Stimulated activated CD4-positive, alpha-beta T cell treated with anti-CD3 and anti-CD28 coated beads, Interleukin-4, amount 100 ng/mL, for 48 hours (primary cell): ENCODE results near the gene INHBE.
A peak's percentile ranks its signal among the peaks of the same experiment; 100 is the strongest.
"Not testable (repeated sequence)": the region's sequence is repeated elsewhere in the genome, so short reads cannot be mapped to it uniquely, and the experiment has no call there.

Source experiments
- DNase-seq, 2 donors: peaks; one replicate each; pipeline ENCODE4 v3.0.0-alpha.2; 2020; ENCODE audit warnings: low read depth in 2 of 2

INHBE gene

DNA sequence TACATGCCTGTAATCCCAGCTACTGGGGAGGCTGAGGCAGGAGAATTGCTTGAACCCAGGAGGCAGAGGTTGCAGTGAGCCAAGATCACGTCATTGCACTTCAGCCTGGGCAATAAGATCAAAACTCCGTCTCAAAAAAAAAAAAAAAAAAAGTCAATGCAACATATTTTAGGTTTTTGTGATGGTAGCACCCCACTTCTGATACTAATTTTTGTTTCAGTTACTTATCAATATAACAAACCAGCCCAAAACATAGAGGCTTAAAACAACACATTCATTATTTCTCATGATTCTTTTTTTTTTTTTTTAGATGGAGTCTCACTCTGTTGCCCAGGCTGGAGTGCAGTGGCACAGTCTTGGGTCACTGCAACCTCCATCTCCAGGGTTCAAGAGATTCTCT, 13.7 kb upstream of the INHBE start:
- DNase-seq, result not testable (repeated sequence)

DNA sequence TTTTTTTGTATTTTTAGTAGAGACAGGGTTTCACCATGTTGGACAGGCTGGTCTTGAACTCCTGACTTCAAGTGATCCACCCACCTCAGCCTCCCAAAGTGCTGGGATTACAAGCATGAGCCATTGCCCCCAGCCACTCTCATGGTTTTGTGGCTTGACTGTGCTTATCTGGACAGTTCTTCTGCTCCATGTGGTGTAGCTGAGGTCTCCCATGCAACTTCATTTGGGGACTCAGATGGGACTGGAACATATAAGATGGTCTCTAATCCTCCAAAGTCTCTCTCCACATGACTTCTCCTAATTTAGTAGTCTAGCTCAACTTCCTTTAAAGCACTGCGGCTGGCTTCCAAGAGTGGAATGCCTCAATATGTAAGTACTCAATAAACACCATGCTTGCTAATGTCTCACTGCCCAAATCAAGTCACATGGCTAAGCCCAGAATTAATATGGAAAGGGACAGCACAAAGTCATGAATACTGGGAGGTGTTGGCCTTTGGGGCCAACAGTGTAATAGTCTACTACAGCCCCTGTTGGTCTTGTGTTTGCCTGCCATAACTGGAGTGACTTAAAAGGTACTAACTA, 13.2 kb upstream of the INHBE start:
- DNase-seq, result no peak

DNA sequence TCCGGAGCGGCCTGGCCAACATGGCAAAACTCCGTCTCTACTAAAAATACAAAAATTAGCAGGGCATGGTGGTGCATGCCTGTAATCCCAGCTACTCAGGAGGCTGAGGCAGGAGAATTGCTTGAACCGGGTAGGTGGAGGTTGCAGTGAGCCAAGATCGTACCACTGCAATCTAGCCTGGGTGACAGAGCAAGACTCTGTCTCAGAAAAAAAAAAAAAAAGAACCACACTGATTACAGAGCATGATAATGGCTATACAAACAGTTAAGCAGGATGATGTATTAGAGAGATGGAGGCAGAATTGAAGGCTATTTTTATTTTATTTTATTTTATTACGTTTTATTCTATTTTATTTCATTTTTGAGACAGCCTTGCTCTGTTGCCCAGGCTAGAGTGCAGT, 10.8 kb upstream of the INHBE start:
- DNase-seq, result not testable (repeated sequence)

DNA sequence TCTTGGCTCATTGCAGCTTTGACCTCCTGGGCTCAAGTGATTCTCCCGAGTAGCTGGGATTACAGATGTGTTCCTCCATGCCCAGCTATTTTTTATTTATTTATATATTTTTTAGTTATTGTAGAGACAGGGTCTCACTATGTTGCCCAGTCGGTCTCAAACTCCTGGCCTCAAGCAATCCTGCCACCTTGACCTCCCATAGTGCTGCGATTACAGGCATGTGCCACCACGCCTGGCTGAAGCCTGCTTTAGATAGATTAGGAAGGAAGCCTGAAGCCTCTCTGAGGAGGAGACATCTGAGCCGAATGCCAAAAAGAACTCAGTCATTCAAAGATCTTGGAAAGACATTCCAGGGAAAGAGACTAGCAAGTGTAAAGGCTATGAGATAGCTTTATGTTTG, 10.4 kb upstream of the INHBE start:
- no peak for DNase-seq

DNA sequence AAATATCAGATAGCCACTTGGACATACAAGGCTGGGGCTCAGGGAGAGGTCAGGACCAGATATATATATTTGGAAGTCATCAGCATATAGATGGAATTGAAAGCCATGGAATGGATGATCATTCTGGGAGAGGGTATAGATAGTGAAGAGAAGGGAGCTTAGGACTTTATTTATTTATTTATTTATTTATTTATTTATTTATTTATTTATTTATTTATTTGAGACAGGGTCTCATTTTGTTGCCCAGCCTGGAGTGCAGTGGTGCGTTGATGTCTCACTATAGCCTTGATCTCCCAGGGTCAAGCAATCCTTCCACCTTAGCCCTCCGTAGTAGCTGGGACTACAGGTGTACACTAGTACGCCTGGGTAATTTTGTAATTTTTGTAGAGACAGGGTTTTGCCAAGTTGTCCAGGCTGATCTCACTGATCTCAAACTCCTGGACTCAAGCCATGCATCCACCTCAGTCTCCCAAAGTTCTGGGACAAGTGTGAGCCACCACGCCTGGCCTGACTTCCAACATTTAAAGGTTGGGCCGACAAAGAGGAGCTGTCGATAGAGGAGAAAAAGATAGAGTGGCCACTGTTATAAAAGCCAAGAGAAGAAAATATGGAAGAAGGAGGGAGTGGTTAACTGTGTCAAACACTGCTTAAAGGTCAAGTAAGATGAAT, 8.7 kb upstream of the INHBE start:
- DNase-seq, result no peak

DNA sequence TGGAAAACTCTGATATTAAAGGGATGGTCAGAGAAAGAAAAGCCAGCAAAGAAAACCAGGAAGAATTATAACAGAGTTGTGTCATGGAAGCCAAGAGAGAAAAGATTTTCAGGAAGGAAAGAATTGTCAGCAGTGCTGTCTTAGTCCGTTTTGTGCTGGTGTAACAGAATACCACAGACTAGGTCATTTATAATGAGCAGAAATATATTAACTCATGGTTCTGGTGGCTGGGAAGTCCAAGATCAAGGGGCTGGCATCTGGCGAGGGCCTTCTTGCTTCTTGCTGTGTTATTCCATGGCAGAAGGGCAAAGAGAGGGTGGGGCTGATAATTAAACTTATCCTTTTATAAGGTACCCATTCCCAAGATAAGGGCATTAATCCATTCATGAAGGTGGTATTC, 6.4 kb upstream of the INHBE start:
- no peak for DNase-seq

DNA sequence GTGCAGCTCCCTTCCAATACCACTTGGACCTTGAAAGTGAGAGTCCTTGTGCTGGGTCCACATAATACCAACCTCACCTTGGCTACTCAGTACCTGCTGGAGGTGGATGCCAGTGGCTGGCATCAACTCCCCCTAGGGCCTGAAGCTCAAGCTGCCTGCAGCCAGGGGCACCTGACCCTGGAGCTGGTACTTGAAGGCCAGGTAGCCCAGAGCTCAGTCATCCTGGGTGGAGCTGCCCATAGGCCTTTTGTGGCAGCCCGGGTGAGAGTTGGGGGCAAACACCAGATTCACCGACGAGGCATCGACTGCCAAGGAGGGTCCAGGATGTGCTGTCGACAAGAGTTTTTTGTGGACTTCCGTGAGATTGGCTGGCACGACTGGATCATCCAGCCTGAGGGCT, 5.7 kb upstream of the INHBE start:
- DNase-seq, result no peak

DNA sequence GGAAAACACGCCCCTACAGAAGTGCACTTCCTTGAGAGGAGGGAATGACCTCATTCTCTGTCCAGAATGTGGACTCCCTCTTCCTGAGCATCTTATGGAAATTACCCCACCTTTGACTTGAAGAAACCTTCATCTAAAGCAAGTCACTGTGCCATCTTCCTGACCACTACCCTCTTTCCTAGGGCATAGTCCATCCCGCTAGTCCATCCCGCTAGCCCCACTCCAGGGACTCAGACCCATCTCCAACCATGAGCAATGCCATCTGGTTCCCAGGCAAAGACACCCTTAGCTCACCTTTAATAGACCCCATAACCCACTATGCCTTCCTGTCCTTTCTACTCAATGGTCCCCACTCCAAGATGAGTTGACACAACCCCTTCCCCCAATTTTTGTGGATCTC, 5.0 kb upstream of the INHBE start:
- no peak for DNase-seq

DNA sequence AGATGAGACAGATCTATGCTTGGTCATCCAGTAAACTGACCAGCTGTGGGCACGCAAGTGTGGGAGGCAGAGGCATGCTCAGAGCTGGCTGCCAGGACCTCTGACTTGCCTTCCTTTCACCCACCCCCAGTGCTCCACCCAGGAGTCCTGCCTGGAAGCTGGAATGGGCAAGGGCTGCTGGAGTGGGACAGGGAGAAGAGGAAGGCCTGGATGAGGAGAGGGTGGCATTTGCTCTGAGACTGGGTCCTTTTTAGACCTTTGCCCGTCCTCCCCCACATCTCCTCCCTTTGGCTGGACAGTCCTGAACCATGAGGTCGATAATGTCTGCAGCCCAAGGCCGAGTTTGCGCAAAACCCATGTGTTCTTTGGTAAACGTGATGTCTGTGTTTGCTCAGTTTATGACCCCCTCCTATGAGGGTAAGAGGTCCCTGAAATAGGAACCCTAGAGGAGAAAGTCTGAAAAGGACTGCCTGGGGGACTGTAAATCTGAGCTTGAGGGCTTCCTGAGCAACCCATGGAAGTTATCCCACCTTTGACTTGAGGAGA, 3.8 kb upstream of the INHBE start:
- DNase-seq, result no peak

DNA sequence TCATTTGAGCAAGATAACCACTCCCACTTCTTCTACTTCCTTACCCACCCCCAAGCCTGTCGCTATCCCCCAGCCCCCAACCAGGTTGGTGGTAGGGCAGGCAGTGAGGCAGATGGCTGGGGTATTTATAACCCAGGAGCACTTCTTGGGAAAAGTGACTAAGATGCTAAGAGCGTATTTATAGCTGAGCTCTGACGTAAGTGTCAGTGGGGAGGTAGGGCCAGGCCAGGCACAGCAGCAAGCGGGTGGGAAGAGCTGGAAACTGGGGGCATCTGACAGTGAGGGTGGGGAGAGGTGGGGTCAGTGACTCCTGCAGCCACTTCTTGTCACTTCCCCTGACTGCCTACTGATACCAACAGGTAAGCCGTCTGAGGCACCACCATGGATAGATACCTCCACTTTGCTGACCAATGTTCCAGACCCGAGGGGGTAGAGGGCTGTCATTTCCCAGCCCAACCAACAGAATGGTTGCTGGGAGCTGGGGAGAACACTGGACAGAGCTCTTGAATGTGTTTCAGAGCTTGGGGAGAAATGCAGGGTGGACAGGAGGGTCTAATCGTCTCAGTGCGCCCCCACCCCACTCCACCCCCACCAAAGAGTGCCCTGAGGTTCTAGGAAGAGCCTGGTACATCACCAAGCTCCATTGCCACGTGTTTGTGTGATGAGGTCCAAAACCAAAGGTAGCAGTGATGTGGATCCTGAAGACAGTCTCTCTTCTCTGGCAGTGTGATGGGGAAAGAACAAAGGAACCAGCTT, 2.7 kb upstream of the INHBE start:
- no peak for DNase-seq

DNA sequence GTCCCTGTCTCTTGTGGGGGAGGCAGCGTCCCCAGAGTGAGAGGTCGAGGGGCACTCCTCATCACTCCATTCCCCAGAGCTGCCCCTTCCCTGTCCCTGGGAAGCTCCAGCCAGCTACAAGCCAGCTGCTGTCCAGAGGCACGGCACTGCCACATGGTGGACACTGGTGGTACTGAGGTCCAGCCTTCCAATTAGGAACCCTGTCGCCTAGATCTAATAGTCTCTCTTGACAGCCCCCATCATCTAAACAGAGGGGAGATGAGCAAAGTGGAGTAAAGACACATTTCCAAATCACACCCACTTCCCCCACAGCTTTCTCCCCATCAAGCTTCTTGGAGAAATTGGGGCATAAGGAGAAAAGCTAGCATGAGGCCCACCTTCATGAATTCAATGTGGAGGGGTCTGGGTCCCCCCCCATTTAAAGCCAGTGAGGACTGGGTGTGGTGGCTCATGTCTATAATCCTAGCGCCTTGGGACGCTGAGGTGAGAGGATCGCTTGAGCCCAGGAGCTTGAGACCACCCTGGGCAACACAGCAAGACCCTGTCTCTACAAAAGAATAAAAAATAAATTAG, 2.1 kb upstream of the INHBE start:
- peak; percentile 56 to 61 for DNase-seq

DNA sequence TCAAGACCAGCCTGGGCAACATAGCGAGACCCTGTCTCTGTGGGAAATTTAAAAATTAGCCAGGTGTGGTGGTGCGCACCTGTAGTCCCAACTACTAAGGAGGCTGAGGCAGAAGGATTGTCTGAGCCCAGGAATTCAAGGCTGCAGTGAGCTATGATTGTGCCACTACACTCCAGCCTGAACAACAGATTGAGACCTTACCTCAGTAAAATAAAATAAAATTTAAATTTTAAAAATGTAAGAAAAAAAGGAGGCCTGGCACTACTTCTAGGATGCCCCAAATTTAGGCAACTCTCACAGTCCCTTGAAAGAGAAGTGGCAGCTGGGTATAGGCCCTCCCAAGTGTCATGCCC, 918 bp upstream of the INHBE start:
- no peak for DNase-seq

DNA sequence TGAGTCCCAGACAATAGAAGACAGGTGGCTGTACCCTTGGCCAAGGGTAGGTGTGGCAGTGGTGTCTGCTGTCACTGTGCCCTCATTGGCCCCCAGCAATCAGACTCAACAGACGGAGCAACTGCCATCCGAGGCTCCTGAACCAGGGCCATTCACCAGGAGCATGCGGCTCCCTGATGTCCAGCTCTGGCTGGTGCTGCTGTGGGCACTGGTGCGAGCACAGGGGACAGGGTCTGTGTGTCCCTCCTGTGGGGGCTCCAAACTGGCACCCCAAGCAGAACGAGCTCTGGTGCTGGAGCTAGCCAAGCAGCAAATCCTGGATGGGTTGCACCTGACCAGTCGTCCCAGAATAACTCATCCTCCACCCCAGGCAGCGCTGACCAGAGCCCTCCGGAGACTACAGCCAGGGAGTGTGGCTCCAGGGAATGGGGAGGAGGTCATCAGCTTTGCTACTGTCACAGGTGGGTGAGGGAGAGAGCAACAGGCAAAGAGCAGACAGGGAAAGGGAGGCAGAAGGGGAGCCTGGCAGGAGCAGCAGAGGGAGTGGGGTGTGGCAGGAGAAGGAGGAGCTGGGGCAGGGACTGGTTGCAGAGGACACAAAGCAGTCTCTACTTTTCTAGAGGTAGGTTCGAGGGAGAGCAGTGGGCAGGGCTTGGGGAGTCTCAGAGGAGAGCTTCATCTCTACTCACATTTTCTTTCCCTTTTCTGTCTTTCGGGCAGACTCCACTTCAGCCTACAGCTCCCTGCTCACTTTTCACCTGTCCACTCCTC, 452 bp downstream of the INHBE start:
- no peak for DNase-seq

DNA sequence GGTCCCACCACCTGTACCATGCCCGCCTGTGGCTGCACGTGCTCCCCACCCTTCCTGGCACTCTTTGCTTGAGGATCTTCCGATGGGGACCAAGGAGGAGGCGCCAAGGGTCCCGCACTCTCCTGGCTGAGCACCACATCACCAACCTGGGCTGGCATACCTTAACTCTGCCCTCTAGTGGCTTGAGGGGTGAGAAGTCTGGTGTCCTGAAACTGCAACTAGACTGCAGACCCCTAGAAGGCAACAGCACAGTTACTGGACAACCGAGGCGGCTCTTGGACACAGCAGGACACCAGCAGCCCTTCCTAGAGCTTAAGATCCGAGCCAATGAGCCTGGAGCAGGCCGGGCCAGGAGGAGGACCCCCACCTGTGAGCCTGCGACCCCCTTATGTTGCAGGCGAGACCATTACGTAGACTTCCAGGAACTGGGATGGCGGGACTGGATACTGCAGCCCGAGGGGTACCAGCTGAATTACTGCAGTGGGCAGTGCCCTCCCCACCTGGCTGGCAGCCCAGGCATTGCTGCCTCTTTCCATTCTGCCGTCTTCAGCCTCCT, 1.1 kb downstream of the INHBE start:
- DNase-seq, result no peak

DNA sequence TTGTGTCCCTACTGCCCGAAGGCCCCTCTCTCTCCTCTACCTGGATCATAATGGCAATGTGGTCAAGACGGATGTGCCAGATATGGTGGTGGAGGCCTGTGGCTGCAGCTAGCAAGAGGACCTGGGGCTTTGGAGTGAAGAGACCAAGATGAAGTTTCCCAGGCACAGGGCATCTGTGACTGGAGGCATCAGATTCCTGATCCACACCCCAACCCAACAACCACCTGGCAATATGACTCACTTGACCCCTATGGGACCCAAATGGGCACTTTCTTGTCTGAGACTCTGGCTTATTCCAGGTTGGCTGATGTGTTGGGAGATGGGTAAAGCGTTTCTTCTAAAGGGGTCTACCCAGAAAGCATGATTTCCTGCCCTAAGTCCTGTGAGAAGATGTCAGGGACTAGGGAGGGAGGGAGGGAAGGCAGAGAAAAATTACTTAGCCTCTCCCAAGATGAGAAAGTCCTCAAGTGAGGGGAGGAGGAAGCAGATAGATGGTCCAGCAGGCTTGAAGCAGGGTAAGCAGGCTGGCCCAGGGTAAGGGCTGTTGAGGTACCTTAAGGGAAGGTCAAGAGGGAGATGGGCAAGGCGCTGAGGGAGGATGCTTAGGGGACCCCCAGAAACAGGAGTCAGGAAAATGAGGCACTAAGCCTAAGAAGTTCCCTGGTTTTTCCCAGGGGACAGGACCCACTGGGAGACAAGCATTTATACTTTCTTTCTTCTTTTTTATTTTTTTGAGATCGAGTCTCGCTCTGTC, 1.8 kb downstream of the INHBE start:
- no peak for DNase-seq

DNA sequence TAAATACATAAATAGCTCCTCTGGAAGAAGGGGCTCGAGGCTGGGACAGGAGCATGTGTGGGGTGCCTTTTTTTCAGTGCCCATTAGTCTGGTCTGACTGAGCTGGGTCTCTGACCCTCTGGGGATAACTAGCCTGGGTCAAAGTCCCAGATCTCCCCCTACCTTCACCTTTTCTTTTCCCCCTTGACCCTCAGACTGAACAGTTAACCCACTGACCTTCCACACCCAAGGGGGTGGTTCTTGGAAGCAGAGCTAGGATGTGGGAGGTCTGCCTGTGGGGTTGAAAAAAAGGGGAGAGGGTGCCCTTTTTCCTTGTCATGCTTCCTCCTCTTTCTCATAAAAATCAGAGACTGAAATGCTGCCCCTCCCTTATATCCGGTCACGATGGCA, 3.6 kb downstream of the INHBE start:
- DNase-seq, result no peak

DNA sequence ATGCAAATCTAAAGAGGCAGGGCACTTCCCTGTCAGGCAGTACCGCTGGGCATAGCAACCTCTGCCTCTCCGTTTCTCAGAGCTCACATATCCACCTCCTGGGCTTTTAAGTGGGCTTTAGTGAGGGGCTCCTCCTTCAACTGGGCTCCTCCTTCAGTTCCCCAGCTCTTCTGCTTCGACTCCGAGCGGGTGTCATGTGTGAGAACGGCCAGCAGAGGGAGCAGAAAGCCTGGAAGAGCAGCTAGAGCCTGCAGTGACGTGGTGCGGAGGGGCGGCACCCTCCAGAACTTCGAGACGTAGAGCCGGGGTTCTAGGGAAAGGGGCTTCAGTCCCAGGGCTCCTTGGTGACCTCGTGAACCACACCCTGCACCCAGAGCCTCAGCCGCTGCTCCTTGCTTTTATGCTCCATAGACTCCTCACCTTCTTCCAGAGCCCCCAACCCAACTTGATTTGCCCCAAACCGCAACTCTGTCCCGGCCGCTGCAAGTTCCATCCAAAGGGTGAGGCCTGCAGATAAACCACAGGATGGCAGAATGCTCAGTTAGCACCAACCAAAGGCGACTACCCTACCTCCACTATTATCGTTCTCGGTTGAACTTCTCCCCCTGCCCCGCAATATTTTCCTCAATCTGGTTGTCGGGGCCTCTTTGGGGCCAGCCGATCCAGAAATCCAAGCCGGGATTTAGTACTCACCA, 4.1 kb downstream of the INHBE start:
- peak; percentile 94 to 95 for DNase-seq

DNA sequence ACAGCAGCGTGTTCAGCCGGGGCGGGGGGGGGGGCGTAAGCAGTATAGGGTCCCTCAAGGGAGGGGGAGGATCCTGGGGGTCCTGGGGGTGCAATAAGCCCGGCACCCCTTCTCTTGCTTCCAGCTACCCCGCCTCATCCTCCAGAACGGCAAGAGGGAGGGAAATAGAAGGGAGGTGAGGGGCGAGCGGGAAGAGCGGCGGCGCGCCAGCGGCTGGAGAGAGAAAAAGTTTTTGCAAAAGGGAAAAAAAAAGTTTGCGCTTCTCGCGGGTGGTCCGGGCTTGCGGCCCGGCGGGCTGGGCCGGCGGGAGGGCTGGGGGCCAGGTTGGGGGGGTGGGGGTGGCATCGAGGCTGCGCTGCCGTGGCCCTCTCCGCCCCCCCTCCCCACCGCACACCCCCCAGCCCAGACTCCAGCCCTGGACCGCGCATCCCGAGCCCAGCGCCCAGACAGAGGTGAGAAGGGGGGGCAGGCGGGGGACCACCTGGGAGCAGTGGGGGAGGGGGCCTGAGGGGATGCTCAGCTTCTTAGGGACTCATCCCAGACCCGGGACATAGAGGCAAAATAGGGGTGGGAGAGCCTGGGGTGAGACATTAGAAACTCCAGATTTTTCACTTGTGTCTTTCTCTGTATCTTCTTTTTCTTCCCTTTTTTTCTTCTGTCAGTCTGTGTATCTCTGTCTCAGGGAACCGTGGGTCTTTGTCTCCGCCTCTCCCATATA, 4.8 kb downstream of the INHBE start, which contains the start of gene GLI1:
Gene GLI1 (plus strand): TSS at position 36 of the 718 bp plus-strand sequence. CDS start 3,907 bp downstream, outside the sequence.
- DNase-seq, result no peak

DNA sequence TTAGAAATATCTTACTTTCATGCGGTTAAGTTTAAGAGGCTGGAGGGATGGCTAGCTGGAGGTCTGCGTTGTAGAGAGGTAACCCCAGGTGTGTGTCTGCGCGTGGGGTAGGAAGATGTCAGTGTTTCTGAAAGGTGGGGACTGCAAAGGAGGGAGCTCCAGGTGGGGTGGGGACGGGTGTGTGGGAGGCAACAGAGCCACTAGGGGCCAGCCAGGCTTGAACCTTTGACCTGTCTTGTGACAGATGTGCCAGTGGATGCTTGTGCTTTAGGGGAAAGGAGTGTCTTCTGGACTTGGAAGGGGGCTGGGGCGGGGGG, 5.3 kb downstream of the INHBE start:
- DNase-seq, result no peak

DNA sequence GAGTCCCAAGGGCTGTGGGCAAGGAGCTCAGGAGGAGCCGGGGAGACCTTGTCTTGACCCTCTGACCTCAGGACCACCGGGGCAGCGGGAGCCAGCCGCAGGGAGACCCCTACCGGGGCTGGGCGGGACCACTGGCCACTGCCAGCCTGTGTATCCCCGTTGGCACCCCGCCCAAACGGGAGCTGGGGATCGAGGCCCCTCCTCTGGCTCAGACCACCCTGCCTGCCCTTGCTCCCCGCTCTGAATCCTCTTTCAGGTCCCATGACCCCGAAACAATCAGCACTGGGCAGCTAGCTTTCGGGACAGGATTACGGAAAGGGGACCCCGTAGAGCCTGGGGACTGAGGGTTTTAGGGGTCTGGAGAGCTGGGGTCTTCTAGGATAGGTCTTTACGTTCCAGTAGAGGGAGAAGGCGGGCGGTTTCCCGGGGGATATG, 5.8 kb downstream of the INHBE start:
- DNase-seq, result no peak
